CD14-positive monocyte (primary cell): ENCODE measurements around the gene BOC. TPM values are rescaled to one million over a fixed set of nuclear protein-coding genes. Genes with fewer than 3 reads are reported as not detected.

Experiments used
- DNase-seq, 3 donors: peaks; one replicate each; pipeline ENCODE4 v3.0.0-alpha.2; 2011 to 2022
- H2AFZ ChIP-seq: 2 replicates; pipeline ENCODE4 v1.6.0; 2012; ENCODE audit warnings: mild to moderate bottlenecking, low read depth, low read length, inconsistent platforms; ENCODE audit not compliant: insufficient read depth, poor library complexity, severe bottlenecking
- H3K27ac ChIP-seq, 2 donors: 1 replicate in 1 of 2; 2 replicates in 1 of 2; pipeline ENCODE4 v1.5.1; 2012 to 2013; ENCODE audit warnings: low read length in 2 of 2, control low read depth in 1 of 2, inconsistent platforms in 1 of 2, low read depth in 1 of 2, mild to moderate bottlenecking in 1 of 2
- H3K27me3 ChIP-seq, 2 donors: one replicate each; pipeline versions ENCODE4 v1.6.0 to v1.6.1; 2011 to 2013; ENCODE audit warnings: low read length in 2 of 2; ENCODE audit not compliant: control insufficient read depth in 2 of 2, insufficient read depth in 2 of 2
- H3K36me3 ChIP-seq, 2 donors: replicated peaks in 1 of 2; 1 replicate in 1 of 2; 2 replicates in 1 of 2; pipeline versions ENCODE4 v1.5.1 to v1.6.1; 2012 to 2013; ENCODE audit warnings: low read length in 2 of 2, control low read depth in 1 of 2, inconsistent platforms in 1 of 2, mild to moderate bottlenecking in 1 of 2; ENCODE audit not compliant: insufficient read depth in 2 of 2, control insufficient read depth in 1 of 2
- H3K4me1 ChIP-seq, 2 donors: 1 replicate in 1 of 2; 2 replicates in 1 of 2; pipeline versions ENCODE4 v1.5.1 to v1.6.1; 2012 to 2013; ENCODE audit warnings: low read length in 2 of 2, control low read depth in 1 of 2, inconsistent platforms in 1 of 2, mild to moderate bottlenecking in 1 of 2, moderate library complexity in 1 of 2; ENCODE audit not compliant: insufficient read depth in 2 of 2, control insufficient read depth in 1 of 2
- H3K4me2 ChIP-seq: replicated peaks from 2 replicates; pipeline ENCODE3; 2012; ENCODE audit warnings: low read length, moderate library complexity, mild to moderate bottlenecking; ENCODE audit not compliant: poor library complexity, severe bottlenecking; ENCODE audit errors: extremely low read depth
- H3K4me3 ChIP-seq, 3 experiments: fragments of 200-600 bp in 1 of 3; sonication (generic) in 1 of 3; replicated peaks in 1 of 3; 1 replicate in 2 of 3; 2 replicates in 1 of 3; pipeline ENCODE4 v1.5.1; 2011 to 2013; ENCODE audit warnings: low read length in 3 of 3, mild to moderate bottlenecking in 3 of 3, control low read depth in 2 of 3, low read depth in 2 of 3, inconsistent platforms in 1 of 3, moderate library complexity in 1 of 3
- H3K79me2 ChIP-seq: 2 replicates; pipeline ENCODE4 v1.6.0; 2012; ENCODE audit warnings: mild to moderate bottlenecking, control low read depth, inconsistent platforms, low read length, moderate library complexity; ENCODE audit not compliant: insufficient read depth
- H3K9ac ChIP-seq: 2 replicates; pipeline ENCODE4 v1.6.0; 2017; ENCODE audit warnings: low read length, mild to moderate bottlenecking; ENCODE audit not compliant: insufficient read depth, poor library complexity, severe bottlenecking
- H3K9me3 ChIP-seq, 2 donors: replicated peaks in 1 of 2; 1 replicate in 1 of 2; 2 replicates in 1 of 2; pipeline versions ENCODE4 v1.5.1 to v1.6.1; 2012 to 2013; ENCODE audit warnings: low read length in 2 of 2, control low read depth in 1 of 2; ENCODE audit not compliant: control insufficient read depth in 1 of 2, insufficient read depth in 1 of 2
- H4K20me1 ChIP-seq: 2 replicates; pipeline ENCODE4 v1.6.0; 2012; ENCODE audit warnings: mild to moderate bottlenecking, low read length, control low read depth, moderate library complexity; ENCODE audit not compliant: insufficient read depth
- H3K27ac Mint-ChIP-seq, 7 donors: one replicate each; pipeline ENCODE4 v1.8.0; 2020; ENCODE audit warnings: mild to moderate bottlenecking in 7 of 7, mixed read lengths in 7 of 7, moderate library complexity in 6 of 7, inconsistent platforms in 2 of 7
- H3K27me3 Mint-ChIP-seq, 3 donors: one replicate each; pipeline ENCODE4 v1.8.0; 2021 to 2022; ENCODE audit warnings: low read depth in 3 of 3, mild to moderate bottlenecking in 3 of 3, mixed read lengths in 3 of 3, moderate library complexity in 3 of 3, inconsistent platforms in 1 of 3
- H3K36me3 Mint-ChIP-seq, 2 donors: one replicate each; pipeline ENCODE4 v1.8.0; 2020; ENCODE audit warnings: mixed read lengths in 2 of 2, inconsistent platforms in 1 of 2, mild to moderate bottlenecking in 1 of 2
- H3K4me1 Mint-ChIP-seq: one replicate; pipeline ENCODE4 v1.8.0; 2020; ENCODE audit warnings: mild to moderate bottlenecking, mixed read lengths
- H3K4me3 Mint-ChIP-seq, 2 donors: one replicate each; pipeline ENCODE4 v1.8.0; 2020; ENCODE audit warnings: mild to moderate bottlenecking in 2 of 2, mixed read lengths in 2 of 2, moderate library complexity in 1 of 2
- H3K9me3 Mint-ChIP-seq, 7 donors: one replicate each; pipeline ENCODE4 v1.8.0; 2020 to 2022; ENCODE audit warnings: mixed read lengths in 7 of 7, mild to moderate bottlenecking in 6 of 7, moderate library complexity in 6 of 7, inconsistent platforms in 2 of 7
- CTCF ChIP-seq: fragments of 200-600 bp; IDR thresholded peaks from one replicate; pipeline ENCODE4 v1.8.0; 2022; ENCODE audit warnings: antibody characterized with exemption, mild to moderate bottlenecking
- WGBS: methylation state at CpG from one replicate; pipeline ENCODE4 v1.1.5; 2013; ENCODE audit warnings: missing lambda C conversion rate; ENCODE audit not compliant: insufficient coverage; 5-methylcytosine and 5-hydroxymethylcytosine counted together
- intact Hi-C, 2 donors: fragments of 100-400 bp; cut with micrococcal nuclease; formaldehyde crosslinking; loops; one replicate each; pipeline versions ENCODE4 v1.15.0 to v1.15.1; 2023
- polyA plus RNA-seq, 3 donors: library from polyadenylated mRNA; depleted of rRNA in 1 of 3; unstranded in 2 of 3; stranded (reverse) in 1 of 3; fragments of 300-500 nt in 2 of 3; fragments of >200 nt in 1 of 3; fragmentation: Illumina TruSeq in 2 of 3; gene quantifications; 1 replicate in 2 of 3; 2 replicates in 1 of 3; pipeline ENCODE4 v1.2.3, GENCODE V29; 2012 to 2021

The BOC gene
- polyA plus RNA-seq, 3 donors: not detected

GRCh38 chr3:113205481-113205880 lies 5.9 kb upstream of the BOC start:
- H2AFZ ChIP-seq: no peak overlapping the region
- H3K27ac ChIP-seq: no peak overlapping the region
- H3K9me3 ChIP-seq: no peaks in the 10 kb centered on the region
- H3K4me3 ChIP-seq: no peak overlapping the region
- Mint-ChIP-seq H3K4me3 (no peak overlapping the region), H3K36me3 (peaks cover 0 to 2% of the 10 kb centered on the region in 2 donors), H3K4me1 (no peaks in the 10 kb centered on the region), H3K27me3 (peaks cover 31 to 42% (median 40%) of the 10 kb centered on the region in 3 donors), H3K9me3 (peaks cover 0 to 5% (median 2%) of the 10 kb centered on the region in 7 donors), H3K27ac (no peak overlapping the region)
- no peaks in the 10 kb centered on the region for H3K36me3 ChIP-seq
- H3K27me3 ChIP-seq: peaks cover 10 to 38% of the 10 kb centered on the region in 2 donors
- H4K20me1 ChIP-seq: no peaks in the 10 kb centered on the region
- intact Hi-C loops: no loop called here
- H3K4me2 ChIP-seq: no peak overlapping the region
- no peak for TF ChIP-seq CTCF
- H3K9ac ChIP-seq: no peak overlapping the region
- H3K4me1 ChIP-seq: no peaks in the 10 kb centered on the region
- no peaks in the 10 kb centered on the region for H3K79me2 ChIP-seq
- no peak for DNase-seq
- 100% methylated on average over 1 of the region's 2 CpGs for WGBS

GRCh38 chr3:113210604-113211329 lies 590 bp upstream of the BOC start:
- Histone ChIP-seq H3K27ac (no peak overlapping the region), H3K27me3 (peaks cover 44 to 76% of the 10 kb centered on the region in 2 donors), H3K4me3 (peak overlapping the region in 1 of 3 experiments; percentile 77), H3K9me3 (no peaks in the 10 kb centered on the region), H3K4me2 (peak overlapping the region; percentile 87), H3K36me3 (no peaks in the 10 kb centered on the region), H4K20me1 (no peaks in the 10 kb centered on the region), H3K4me1 (peaks cover 11 to 19% of the 10 kb centered on the region in 2 donors), H3K79me2 (no peaks in the 10 kb centered on the region), H3K9ac (no peak overlapping the region), H2AFZ (peak overlapping the region; percentile 60)
- peaks cover 75 to 80% (median 79%) of the 10 kb centered on the region in 3 donors for H3K27me3 Mint-ChIP-seq
- WGBS: 44% methylated on average over 8 of the region's 22 CpGs
- no peak for DNase-seq
- peak overlapping the region; percentile 69 to 90 for H3K4me3 Mint-ChIP-seq
- H3K27ac Mint-ChIP-seq: no peak overlapping the region
- H3K9me3 Mint-ChIP-seq: peaks cover 0 to 16% (median 6%) of the 10 kb centered on the region in 7 donors
- peaks cover 3 to 13% of the 10 kb centered on the region in 2 donors for H3K36me3 Mint-ChIP-seq
- no peak for TF ChIP-seq CTCF
- H3K4me1 Mint-ChIP-seq: peaks cover 18% of the 10 kb centered on the region
- intact Hi-C loops: no loop called here
